Esophagus muscularis mucosa (tissue), 4 donors: ENCODE results near the gene MT1X. TPM values are rescaled to one million over a fixed set of nuclear protein-coding genes. Genes with fewer than 3 reads are reported as not detected.

Source experiments
- DNase-seq: peaks from one replicate; pipeline ENCODE4 v3.0.0-alpha.2; 2017; ENCODE audit errors: extremely low spot score
- H3K27ac ChIP-seq, 4 donors: fragments of 200-600 bp; sonication (generic); replicated peaks in 1 of 4; 1 replicate in 3 of 4; 2 replicates in 1 of 4; pipeline ENCODE4 v1.5.1; 2016 to 2019; ENCODE audit warnings: mild to moderate bottlenecking in 1 of 4
- H3K27me3 ChIP-seq, 4 donors: fragments of 200-600 bp; sonication (generic); one replicate each; pipeline versions ENCODE4 v1.5.1 to v1.6.0; 2016 to 2019
- H3K36me3 ChIP-seq, 4 donors: fragments of 200-600 bp; sonication (generic); one replicate each; pipeline ENCODE4 v1.5.1; 2016 to 2019
- H3K4me1 ChIP-seq, 4 donors: fragments of 200-600 bp; sonication (generic); one replicate each; pipeline ENCODE4 v1.5.1; 2016 to 2019
- H3K4me3 ChIP-seq, 4 donors: fragments of 200-600 bp; sonication (generic); 1 replicate in 2 of 4; 2 replicates in 2 of 4; pipeline ENCODE4 v1.5.1; 2016 to 2019; ENCODE audit warnings: mild to moderate bottlenecking in 4 of 4, moderate library complexity in 1 of 4
- H3K9me3 ChIP-seq, 4 donors: fragments of 200-600 bp; sonication (generic); 1 replicate in 3 of 4; 2 replicates in 1 of 4; pipeline ENCODE4 v1.5.1; 2016 to 2019
- CTCF ChIP-seq, 3 experiments: fragments of 200-600 bp in 2 of 3; fragments of 450-650 bp in 1 of 3; sonication (generic) in 2 of 3; IDR thresholded peaks; one replicate each; pipeline ENCODE4 v1.5.1; 2017 to 2019; ENCODE audit warnings: antibody characterized with exemption in 3 of 3, mild to moderate bottlenecking in 2 of 3, moderate library complexity in 1 of 3
- EP300 ChIP-seq: sonication (generic); formaldehyde crosslinking; IDR thresholded peaks from one replicate; pipeline ENCODE4 v1.6.1; 2017; ENCODE audit warnings: antibody characterized with exemption
- POLR2A ChIP-seq: fragments of 450-650 bp; IDR thresholded peaks from one replicate; pipeline ENCODE4 v1.6.1; 2017; ENCODE audit warnings: antibody characterized with exemption, moderate library complexity, mild to moderate bottlenecking, low read depth
- POLR2AphosphoS5 ChIP-seq, 2 donors: sonication (generic); formaldehyde crosslinking; IDR thresholded peaks; one replicate each; pipeline ENCODE4 v1.6.1; 2017; ENCODE audit warnings: antibody characterized with exemption in 2 of 2
- WGBS: methylation state at CpG from one replicate; pipeline ENCODE4 v1.1.5; 2018; 5-methylcytosine and 5-hydroxymethylcytosine counted together
- intact Hi-C: fragments of 100-400 bp; cut with DNase I; formaldehyde crosslinking; loops from one replicate; pipeline ENCODE4 v1.15.1; 2023
- total RNA-seq, 4 donors: library from RNA; depleted of rRNA; stranded (reverse); fragments of >200 nt; gene quantifications; one replicate each; pipeline versions ENCODE4 v1.1.0 to v1.2.1, GENCODE V29; 2016

The MT1X gene
- total RNA-seq, 4 donors from 2014 or later = 283 to 1,221 (median 512) TPM

GRCh38 chr16:56690420-56691122 lies 8.3 kb downstream of the MT1X start:
- Histone ChIP-seq H3K36me3 (no peaks in the 10 kb centered on the region), H3K27me3 (no peaks in the 10 kb centered on the region), H3K27ac (no peak overlapping the region), H3K4me3 (no peak overlapping the region), H3K4me1 (peaks cover 0 to 6% (median 3%) of the 10 kb centered on the region in 4 donors), H3K9me3 (peaks cover 0 to 7% (median 6%) of the 10 kb centered on the region in 4 donors)
- WGBS = 53% methylated on average over 3 of the region's 4 CpGs
- no peak for DNase-seq
- intact Hi-C loops = no loop called here
- TF ChIP-seq CTCF (IDR thresholded peaks at IDR 0.05) = no peak
- no peak for TF ChIP-seq POLR2A
- TF ChIP-seq EP300 = no peak
- no peak for TF ChIP-seq POLR2AphosphoS5 (IDR thresholded peaks at IDR 0.05)

DNA sequence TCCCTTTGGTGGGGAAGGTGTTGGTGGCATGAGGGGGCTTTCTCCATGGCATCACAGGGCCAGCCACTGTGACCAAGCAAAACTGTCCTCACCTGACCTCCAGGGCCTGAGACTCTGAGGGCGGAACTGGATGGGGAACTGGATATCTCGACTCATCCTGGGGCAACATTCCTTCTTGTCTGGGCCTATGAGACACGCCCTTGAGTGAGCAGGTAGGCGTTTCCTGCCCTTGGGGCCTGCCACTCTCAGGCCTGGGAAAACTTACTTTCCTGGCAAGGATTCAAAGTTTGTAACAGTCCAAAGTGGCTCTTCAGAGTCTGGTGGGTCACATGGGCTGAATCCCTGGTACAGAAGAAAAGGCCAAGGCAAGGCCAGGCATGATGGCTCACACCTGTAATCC lies 9.6 kb downstream of the MT1X start:
- WGBS = 67% methylated on average over 1 of the region's 4 CpGs
- no peak overlapping the region for H3K4me3 ChIP-seq
- no peak overlapping the region for H3K27ac ChIP-seq
- H3K9me3 ChIP-seq = peaks cover 0 to 3% (median 2%) of the 10 kb centered on the region in 4 donors
- DNase-seq = no peak
- H3K27me3 ChIP-seq = no peaks in the 10 kb centered on the region
- H3K36me3 ChIP-seq = no peaks in the 10 kb centered on the region
- intact Hi-C loops = no loop called here
- no peaks in the 10 kb centered on the region for H3K4me1 ChIP-seq
- TF ChIP-seq POLR2A (no peak), CTCF (IDR thresholded peaks at IDR 0.05) (no peak), EP300 (no peak), POLR2AphosphoS5 (IDR thresholded peaks at IDR 0.05) (no peak)

DNA sequence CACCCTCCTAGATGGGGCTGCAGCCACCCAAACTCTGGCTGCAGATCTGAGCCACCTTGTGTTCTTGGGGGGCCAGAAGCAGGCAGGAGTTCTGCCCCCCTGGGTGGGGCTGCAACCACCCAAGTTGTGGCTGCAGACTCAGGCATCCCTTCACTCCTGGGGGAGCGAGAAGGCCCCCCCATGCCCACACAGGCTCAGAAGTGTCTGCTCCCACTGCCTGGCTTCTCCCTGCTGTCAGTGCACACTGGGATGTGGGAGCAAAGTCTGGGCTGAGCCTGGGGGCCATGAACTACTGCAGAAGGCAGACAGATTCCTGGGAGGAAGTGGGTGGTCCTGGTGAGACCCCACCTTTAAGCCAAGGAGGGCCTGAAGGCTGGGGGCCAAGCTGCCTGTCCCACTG lies 13.0 kb downstream of the MT1X start:
- 60% methylated on average over 1 of the region's 1 CpG for WGBS
- no peak for TF ChIP-seq POLR2AphosphoS5 (IDR thresholded peaks at IDR 0.05)
- TF ChIP-seq CTCF (IDR thresholded peaks at IDR 0.05) = no peak
- no peak for TF ChIP-seq POLR2A
- TF ChIP-seq EP300 = no peak

GRCh38 chr16:56697456-56698155 lies 15.3 kb downstream of the MT1X start:
- WGBS = 80% methylated on average over 4 of the region's 5 CpGs
- Histone ChIP-seq H3K4me1 (peaks cover 3 to 10% (median 6%) of the 10 kb centered on the region in 4 donors), H3K4me3 (no peak overlapping the region), H3K36me3 (no peaks in the 10 kb centered on the region), H3K27me3 (no peaks in the 10 kb centered on the region), H3K27ac (no peak overlapping the region), H3K9me3 (peaks cover 0 to 3% (median 0%) of the 10 kb centered on the region in 4 donors)
- no peak for TF ChIP-seq CTCF (IDR thresholded peaks at IDR 0.05)
- no peak for DNase-seq
- intact Hi-C loops = no loop called here

More for the DNA sequence above, 13.0 kb downstream of the MT1X start:
- no peaks in the 10 kb centered on the region for H3K36me3 ChIP-seq
- H3K4me3 ChIP-seq = no peak overlapping the region
- DNase-seq = no peak
- intact Hi-C loops = no loop called here
- no peaks in the 10 kb centered on the region for H3K27me3 ChIP-seq
- H3K9me3 ChIP-seq = peaks cover 0 to 3% (median 0%) of the 10 kb centered on the region in 4 donors
- no peak overlapping the region for H3K27ac ChIP-seq
- H3K4me1 ChIP-seq = no peaks in the 10 kb centered on the region
